ENCODE data around the gene COX17.
"Not testable (repeated sequence)": the region's sequence is repeated elsewhere in the genome, so short reads cannot be mapped to it uniquely, and the experiment has no call there.

COX17 gene, protein sequence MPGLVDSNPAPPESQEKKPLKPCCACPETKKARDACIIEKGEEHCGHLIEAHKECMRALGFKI

DNA sequence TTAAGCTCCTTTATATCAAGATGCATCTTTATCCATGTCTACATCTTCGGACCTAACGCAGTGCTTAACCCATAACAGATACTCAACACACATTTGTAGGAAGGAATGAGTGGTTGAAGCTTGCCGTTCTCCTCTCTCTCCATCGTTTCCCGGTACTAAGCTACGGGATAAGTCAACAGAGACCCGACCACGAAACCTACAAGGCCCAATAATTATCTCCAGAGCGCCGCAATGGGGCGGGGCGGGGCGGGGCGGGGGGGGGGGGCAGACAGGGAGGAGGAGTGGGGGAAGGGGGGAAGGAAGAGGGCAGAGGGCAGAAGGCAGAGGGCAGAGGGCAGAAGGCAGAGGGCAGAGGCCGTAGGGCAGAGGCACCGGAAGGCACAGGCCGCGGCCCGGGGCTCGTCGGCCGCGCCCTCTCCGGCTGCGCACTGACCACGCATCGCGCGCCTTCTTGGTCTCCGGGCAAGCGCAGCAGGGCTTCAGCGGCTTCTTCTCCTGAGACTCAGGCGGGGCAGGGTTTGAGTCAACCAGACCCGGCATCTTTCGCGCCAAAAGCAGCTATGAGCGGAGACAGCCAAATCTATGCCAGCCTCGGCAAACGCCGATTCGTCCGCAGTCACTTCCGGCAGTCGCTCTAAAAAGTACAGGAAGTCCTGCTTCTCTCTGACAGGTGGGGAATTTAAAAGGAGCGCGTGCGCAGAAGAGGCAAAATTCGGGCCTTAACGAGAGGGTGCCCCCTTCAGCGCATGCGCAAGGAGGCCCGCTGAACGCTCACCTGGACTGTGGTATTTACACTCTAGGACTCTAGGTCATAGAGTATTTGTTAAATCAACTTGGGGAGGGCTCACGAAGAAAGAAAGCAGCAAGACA lies at the start of gene COX17:
TSS of gene COX17 (minus strand) at position 636 of the 870 bp plus-strand sequence. CDS start at position 540, 96 bp downstream.
- DNase-seq: peak; percentile 96

DNA sequence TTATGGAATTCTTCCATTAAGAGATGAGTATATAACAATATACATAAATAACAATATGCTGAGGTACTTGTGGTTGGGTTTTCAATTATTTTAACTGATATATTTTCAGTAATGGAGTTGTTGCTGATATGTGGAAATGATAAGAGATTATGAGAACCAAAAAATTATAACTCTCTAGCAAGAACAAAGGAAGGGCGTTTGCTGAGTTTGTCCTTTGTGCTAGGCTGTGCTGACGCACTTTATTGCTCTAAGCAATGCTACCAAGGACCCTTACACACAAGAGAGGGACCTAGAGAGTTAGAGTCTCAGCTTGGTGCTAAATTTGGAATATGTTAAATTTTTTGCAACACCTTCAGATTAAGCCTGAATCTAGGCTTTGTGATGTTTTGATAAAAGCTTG lies 49.7 kb upstream of the COX17 start:
- DNase-seq: no peak

DNA sequence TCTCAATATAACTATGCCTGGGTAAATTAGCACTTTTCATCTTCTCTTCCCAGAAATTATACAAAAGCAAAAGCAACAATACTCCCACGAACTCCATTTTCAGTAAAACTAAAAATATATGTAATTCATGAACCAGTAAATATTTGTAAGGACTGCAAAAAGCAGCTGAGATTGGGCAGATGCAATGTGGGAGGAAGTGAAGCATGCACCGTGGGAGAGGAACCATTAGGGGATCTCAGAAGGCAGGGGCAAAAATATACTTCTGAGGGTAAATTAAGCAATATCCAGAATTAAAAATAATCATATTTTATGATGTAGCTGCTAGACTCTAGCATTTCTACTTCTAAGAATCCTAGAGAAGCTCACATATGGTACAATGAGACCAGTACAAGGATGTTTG lies 45.8 kb upstream of the COX17 start:
- no peak for DNase-seq

DNA sequence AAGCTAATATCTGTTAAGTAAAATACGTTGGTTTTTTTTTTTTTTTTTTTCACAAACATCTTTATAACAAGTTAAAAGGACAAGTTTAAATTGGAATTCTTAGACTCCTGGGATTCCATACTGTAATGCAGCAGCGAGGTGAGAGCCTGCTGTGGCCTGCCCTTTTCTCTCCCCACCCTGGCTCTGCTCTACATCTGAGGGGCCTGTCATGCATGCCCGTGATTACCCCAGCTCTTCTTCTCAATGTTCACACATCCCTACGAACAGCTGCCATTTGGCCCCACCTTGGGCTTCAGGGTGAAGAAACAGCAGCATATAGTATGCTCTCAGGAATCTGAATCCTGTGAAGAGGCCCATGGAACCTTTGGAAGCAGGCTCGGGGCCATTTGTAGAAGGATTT lies 40.3 kb upstream of the COX17 start:
- no peak for DNase-seq

DNA sequence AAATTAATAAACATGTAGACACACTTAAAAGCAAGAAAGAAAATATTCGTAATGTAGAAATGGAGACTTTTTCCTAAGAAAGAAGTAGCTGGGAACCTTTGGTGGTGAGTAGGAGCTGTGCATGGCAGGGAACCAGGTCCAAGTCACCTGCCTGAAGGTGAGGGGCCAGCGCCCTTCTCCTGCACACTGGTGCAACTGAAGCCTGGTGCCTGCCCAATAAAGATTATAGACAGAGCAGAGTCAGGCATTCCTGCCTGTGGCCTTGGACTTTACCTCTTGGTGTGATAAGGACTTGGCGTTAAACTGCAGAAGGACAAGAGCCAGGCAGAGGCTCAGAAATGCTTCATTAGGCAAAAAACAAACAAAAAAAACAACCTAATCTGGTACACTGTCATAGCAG lies 39.8 kb upstream of the COX17 start:
- DNase-seq: no peak

DNA sequence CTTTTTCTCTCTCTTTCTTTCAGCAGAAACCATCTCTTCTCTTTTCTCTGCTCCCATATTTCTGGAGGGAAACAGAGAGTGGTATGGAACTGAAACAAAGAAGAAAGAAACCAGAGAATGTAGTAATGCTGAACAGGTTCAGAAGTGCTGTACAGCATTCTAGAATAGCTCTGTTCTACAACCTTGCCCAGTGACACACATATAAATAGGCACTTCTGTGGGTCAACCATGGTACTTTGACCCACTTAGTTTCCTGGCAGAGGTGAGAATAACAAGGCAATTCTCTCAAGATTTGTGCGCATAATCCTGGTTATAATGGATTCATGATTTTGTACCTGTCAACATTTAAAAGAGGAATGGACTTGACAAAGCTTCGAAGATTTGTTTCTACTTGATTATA lies 37.9 kb upstream of the COX17 start:
- no peak for DNase-seq

DNA sequence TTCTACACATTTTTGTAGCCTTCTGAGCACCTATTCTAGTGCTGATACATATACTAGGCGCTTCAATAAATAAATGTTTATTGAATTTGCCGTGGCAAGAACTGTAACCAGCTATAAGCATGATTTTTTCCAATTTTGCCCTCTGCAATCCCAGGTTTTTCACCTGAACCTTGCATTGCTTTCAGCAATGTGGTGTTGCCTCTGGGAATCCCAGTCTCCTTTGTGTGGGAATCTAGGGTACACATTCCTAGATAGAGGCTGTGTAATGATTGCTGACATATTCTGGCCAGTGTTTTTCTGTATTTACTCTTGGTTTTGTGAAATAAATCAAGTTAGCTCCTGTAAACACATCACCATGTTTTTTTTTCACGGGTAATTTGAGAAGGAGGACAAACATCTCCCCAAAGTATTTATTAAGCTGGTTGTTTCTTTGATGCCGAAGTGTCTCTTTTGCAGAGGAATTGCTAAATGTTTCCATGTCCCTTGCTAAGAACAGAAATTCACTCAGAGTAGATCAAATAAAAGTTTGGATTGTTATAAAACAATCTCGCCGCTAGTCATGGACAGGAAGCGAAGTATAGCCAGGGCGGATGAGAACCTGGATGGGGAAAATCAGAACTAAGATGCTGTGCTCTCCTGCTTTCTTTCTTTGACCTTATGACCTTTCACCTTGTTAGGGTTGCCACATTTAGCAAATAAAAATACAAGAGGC lies 26.8 kb upstream of the COX17 start:
- no peak for DNase-seq

DNA sequence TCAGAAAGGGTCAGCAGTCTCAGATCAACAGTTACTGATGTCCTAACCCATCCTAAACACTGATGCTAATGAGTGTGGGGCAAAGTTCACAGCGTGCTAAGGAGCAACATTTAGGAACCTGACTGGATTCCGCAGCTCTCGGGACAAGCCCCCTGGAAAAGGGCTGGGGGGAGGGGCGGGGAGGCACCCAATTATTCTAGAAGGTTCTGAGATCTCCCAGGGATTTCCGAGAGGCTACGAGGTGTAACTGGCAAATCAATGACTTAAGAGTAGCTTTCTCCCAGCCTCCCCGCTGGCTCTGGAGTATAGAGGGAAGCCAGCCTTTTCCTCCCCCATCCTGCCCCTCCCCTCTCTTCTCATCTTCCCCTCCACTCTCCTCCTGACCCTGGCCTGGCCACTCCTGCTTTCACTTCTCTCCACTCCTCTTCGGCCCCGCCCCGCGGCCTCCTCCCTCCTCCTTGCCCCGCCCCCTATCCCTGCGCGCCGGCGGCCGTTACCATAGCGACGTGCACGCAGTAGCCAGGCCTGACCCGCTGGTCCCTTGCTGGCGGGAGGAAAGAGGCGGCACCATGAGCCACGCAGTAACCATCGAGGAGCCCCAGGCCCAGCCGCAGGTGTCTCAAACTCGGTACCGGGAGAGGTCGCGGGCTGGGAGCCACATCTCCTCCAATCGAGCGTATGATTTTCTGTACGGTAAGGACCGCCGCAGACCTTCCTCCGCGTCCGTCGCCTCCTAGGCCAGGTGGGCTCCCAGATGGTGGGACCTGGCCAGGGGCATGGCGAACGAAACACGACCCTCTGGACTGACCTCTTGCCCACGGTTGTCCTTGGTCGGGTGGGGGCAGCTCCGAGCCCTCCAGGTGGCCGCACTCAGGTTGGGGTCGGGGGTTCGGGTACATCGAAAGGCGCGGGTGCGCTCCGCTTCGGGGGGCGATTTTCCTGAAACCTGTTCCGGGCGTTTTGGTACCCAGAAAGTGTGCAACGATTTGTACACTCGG lies 25.6 kb upstream of the COX17 start, which contains the start of gene CFAP91:
TSS of gene CFAP91 (plus strand) at position 493 of the 998 bp plus-strand sequence. CDS start at position 570, 77 bp downstream.
- DNase-seq: peak; percentile 87

DNA sequence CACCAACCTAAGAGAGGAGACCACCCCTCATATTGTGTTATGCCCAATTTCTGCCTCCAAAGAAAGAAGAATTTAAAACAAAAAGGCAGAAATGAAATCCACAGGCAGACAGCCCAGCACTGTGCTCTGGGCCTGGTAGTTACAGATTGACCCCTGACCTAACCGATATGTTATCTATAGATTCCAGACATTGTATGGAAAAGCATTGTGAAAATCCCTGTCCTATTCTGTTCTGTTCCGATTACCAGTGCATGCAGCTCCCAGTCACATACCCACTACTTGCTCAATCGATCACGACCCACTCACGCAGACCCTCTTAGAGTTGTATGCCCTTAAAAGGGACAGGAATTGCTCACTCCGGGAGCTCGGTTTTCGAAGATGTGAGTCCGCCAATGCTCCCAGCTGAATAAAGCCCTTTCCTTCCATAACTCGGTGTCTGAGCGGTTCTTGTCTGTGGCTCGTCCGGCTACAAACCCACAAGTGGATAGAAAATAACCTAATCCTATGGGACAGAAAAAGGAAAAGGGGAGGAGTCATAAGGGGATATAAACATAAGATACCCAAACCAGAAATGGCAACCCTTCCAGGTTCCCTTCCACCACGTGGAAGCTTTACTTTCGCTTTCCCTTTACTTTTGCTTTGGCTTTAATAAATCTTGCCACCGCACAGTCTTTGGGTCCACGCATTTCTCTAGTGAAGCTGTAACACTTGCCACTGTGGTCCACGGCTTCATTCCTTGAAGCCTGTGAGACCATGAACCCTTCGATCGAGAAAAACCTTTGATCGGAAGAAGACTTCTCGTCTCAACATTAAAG lies 23.9 kb upstream of the COX17 start:
- peak; percentile 70 for DNase-seq

DNA sequence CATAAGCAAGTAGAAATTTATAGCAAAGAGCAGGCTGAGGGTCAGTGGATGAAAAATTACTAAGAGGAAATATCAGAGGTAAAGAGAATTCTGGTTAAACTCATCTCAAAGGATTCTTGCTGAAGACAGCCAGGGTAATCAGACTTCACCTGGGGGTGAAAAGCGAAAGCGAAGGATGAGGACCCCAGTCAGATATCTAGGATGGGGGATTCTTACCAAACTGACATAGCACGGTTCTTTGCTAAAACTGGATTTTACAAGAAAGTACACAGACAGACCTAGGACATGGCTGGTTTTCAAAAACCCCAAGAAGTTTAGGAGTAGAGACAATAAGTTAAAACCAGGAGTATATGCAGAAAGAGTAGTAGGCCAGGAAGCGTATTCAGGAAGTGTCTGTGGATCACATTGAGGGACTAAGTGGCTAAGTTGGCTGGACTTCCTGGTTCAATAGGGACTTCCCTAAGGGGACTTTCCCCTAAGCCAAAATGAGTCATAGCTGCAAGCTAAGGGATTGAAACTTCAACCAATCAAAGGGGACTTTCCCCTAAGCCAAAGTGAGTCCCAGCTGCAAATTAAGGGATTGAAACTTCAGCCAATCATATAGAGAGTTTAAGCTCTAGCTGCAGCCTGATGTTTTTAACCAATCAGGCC lies 23.2 kb upstream of the COX17 start:
- DNase-seq: no peak

DNA sequence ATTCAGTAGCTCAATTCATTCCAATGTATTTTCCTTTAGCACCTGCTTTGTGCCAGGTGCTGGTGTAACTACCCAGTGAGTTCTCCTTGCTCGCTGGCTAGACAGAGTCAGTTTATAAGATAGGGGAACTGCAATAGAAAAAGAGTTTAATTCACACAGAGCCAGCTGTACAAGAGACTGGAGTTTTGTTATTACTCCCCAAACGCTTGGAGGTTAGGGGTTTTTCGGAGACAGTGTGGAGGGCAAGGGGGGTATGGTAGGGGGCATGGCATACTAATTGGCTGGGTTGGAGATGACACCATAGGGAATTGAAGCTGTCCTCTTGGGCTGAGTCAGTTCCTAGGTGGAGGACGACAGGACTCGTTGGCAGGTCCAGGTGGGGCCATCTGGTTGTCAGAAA lies 20.2 kb upstream of the COX17 start:
- DNase-seq: no peak

DNA sequence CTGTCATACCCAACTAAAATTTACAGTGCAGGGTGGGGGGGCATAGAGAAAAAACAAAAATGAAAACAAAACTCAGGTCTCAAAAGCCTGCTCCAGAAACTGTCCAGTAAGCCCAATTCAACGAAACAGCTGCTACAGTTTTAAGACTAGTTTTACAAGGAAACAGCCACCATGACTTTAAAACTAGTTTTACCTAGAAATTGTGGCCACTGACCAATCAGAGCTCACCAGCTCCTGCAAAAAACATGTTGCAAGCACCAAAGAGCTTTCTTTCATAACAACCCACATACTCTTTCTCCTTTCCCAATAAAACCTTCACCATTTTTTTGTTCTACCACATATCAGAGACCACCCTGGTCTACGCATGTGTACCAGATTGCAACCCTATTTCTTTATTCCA lies 18.3 kb upstream of the COX17 start:
- no peak for DNase-seq

DNA sequence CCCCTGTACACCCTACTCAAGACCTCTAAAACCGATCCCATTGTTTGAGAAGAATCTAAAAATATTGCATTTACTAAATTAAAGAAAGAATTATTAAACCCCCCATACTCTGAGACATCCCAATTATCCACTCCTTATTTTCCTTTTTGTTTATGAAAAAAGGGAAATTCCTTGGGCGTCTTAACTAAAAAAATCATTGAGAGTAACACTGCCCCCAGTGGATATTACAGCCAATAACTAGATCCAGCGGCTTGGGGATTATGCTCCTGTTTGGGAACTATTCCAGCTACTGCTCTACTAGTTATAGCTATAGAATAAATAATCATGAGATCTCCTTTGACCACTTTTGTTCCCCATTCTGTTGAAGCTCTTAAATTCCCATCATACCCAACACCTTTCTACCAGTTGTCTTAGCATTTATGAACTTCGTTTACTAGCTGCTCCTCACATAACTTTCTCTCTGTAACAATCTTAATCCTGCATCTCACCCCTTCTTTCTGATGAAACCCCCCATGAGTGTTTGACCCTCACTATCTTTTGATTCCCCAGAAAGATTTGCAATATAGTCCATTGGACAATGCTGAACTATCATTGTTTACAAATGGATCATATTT lies 12.9 kb upstream of the COX17 start:
- DNase-seq: no peak

DNA sequence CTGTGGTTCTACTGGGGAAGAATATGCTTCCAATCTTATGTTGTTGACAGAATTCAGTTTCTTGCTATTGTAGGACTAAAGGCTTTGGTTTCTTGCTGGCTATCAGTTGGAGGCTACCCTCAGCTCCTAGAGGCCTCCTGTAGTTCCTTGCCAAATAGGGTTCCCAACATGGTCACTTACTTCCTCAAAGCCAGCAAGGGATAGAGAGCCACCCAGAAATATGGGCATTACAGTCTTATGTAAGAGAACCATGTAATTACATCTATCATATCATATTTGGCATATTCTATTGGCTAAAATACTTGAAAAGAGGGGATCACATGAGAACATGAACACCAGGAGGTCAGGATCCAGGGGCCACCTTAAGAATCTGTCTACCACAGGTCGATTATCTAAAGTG lies 6.2 kb upstream of the COX17 start:
- no peak for DNase-seq

DNA sequence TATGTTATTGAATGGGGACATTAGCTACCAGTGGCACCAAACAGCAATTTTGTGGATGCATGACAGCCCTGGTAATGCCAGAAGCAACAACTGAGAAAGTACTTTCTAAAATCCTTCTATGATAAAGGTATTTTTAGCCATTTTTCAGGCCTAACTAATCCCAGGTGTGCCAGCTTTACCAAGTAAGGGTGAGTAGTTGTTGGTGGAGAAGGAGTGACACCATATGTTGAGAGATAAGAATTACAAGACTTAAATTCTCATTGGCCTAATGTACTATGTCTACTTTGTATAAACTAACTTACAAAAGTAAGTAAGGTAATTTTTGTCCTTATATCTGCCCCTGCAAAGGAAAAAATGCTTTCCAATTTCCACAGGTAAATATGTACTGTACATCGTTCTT lies 4.1 kb upstream of the COX17 start:
- DNase-seq: no peak

DNA sequence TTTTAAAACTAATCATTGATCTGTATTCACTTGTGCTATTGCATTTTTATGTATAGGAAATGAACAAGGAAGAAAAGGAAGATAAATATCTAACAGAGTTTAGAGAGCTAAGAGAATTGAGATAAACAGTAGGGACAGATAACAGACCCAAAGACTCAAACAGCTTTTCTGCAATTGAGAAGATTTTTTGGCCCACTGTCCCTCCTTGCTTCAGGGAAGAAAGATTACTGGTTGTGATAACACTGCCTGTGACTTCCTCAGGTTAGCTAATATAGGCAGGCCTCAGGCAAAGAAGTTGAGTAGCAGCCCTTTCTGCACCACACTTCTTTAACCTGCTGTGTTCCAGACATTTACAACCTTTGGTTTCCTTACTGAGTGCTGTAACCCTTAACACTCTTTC lies 2.7 kb upstream of the COX17 start:
- DNase-seq: no peak

DNA sequence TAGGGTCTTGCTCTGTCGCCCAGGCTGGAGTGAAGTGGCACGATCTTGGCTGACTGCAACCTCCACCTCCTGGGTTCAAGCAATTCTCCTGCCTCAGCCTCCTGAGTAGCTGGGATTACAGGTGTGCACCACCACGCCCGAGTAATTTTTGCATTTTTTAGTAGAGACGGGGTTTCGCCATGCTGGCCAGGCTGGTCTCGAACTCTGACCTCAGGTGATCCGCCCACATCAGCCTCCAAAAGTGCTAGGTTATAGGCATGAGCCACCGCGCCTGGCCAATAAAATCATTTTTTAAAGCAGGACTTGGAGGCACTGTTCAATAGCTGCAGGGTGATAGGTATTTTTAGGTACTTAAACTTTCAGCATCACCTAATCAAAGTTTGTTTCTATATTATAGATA lies 1.0 kb upstream of the COX17 start:
- not testable (repeated sequence) for DNase-seq

DNA sequence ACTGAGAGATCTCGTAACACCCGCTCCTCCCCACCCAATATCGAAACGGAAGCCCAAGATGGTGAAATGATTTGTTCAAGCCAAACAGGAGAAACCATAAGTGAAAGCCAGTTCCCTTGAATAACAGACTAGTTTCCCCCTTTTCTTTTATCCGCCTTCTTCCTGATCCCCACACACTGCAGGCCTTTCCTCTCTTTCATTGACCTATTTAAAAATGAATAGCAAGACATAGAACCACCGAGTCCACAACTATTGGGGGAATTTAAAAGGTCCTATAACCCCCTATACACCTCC lies 382 bp upstream of the COX17 start:
- DNase-seq: no peak

DNA sequence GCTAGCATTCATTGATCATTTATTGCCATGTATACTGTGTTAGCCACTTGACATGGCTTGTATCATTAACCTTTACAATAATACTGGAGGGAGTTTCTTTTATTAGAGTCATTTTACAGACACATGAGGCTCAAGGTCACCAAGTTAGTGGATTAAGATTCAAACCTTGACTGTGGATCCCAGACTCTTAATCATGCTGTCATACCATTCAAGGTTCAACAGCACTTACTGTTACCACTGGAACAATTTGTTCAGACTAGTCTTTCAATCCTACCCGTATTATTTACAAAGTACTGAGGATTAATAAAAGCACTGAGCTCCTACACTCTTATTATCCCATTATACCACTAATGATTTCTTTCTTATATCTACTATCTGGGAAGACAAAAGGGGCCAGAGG lies 1.2 kb downstream of the COX17 start:
- no peak for DNase-seq

DNA sequence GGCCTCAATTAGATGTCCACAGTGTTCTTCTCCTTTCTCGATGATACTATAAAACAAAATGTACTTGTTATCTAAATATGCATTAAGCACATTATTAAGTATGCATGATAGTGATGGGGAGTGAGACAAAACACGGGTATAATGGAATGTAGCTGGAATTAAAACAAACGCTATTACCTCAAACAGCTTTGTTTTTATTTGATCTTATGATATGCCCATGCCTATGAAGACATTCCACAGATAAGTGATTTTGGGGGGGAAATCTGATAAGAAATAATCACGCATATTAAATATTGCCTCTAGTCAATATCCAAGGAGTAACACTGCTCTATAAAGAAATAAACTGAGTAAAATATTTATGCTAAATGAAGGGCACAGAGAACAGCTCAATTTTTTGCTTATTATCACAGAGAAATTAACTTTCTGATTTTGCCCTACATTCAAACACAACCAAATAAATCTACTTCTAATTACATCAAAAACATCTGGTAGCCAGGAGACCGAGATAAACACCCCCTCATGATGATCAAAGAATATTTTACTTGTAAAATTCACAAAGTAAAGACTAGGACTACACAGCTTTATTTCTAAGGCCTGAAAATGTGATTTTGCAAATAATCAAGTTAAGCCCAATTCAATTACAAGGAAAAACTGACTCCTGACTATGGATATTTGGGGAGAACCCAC lies 1.9 kb downstream of the COX17 start:
- no peak for DNase-seq

DNA sequence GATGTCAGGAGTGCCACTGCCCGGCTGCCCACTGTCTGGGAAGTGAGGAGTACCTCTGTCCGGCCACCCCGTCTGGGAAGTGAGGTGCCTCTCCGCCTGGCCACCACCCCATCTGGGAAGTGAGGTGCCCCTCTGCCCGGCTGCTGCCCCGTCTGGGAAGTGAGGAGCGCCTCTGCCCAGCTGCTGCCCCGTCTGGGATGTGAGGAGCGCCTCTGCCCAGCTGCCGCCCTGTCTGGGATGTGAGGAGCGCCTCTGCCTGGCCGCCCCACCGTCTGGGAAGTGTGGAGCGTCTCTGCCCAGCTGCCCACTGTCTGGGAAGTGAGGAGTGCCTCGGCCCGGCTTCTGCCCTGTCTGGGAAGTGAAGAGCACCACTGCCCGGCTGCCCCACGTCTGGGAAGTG lies 3.3 kb downstream of the COX17 start:
- no peak for DNase-seq
